Naive thymus-derived CD4-positive, alpha-beta T cell (primary cell): ENCODE results near the gene TMEM219. TPM values are rescaled to one million over a fixed set of nuclear protein-coding genes. Genes with fewer than 3 reads are reported as not detected.
"Not testable (repeated sequence)": the region's sequence is repeated elsewhere in the genome, so short reads cannot be mapped to it uniquely, and the experiment has no call there.

Experiments
- ATAC-seq: fragments of 150-1000 bp; cut with Tn5 transposase; 2 replicates; pipeline ENCODE4 v1.10.0; 2021; ENCODE audit warnings: mild to moderate bottlenecking, moderate library complexity
- CTCF ChIA-PET: fragments of 350-600 bp; sonication (Branson Sonifier 250); formaldehyde crosslinking; loops from one replicate; lab custom pipeline; 2021; ENCODE audit warnings: antibody characterized with exemption; lab: Charles Lee
- POLR2A ChIA-PET: fragments of 350-600 bp; sonication (Branson Sonifier 250); formaldehyde crosslinking; loops from one replicate; lab custom pipeline; 2021; ENCODE audit warnings: antibody characterized with exemption, inconsistent platforms; lab: Charles Lee
- DNase-seq, 9 donors: peaks; one replicate each; pipeline versions ENCODE4 v3.0.0 to v3.0.0-alpha.2; 2020 to 2022; ENCODE audit warnings: mixed read lengths in 1 of 9
- H3K27ac ChIP-seq: one replicate; pipeline ENCODE4 v1.7.0; 2013; ENCODE audit warnings: mild to moderate bottlenecking, low read depth, low read length, moderate library complexity
- H3K27me3 ChIP-seq, 2 donors: one replicate each; pipeline ENCODE4 v1.7.0; 2013; ENCODE audit warnings: low read length in 2 of 2, mild to moderate bottlenecking in 2 of 2, moderate library complexity in 2 of 2; ENCODE audit not compliant: control insufficient read depth in 2 of 2, insufficient read depth in 2 of 2
- H3K36me3 ChIP-seq, 3 experiments: 1 replicate in 2 of 3; 2 replicates in 1 of 3; pipeline ENCODE4 v1.7.0; 2013; ENCODE audit warnings: low read length in 3 of 3, mild to moderate bottlenecking in 3 of 3, moderate library complexity in 1 of 3; ENCODE audit not compliant: insufficient read depth in 3 of 3, control insufficient read depth in 2 of 3
- H3K4me1 ChIP-seq, 2 donors: one replicate each; pipeline ENCODE4 v1.7.0; 2013; ENCODE audit warnings: low read length in 2 of 2, mild to moderate bottlenecking in 2 of 2, moderate library complexity in 1 of 2; ENCODE audit not compliant: control insufficient read depth in 2 of 2, insufficient read depth in 2 of 2
- H3K4me3 ChIP-seq: 2 replicates; pipeline ENCODE4 v1.7.0; 2013; ENCODE audit warnings: mild to moderate bottlenecking, low read length
- H3K9me3 ChIP-seq, 3 experiments: 1 replicate in 2 of 3; 2 replicates in 1 of 3; pipeline ENCODE4 v1.7.0; 2013; ENCODE audit warnings: low read length in 3 of 3; ENCODE audit not compliant: control insufficient read depth in 2 of 3
- H3K27ac Mint-ChIP-seq, 9 donors: one replicate each; pipeline ENCODE4 v1.8.0; 2020 to 2022; ENCODE audit warnings: mixed read lengths in 9 of 9, mild to moderate bottlenecking in 8 of 9, moderate library complexity in 5 of 9, inconsistent platforms in 2 of 9
- H3K27me3 Mint-ChIP-seq, 5 donors: one replicate each; pipeline ENCODE4 v1.8.0; 2021 to 2022; ENCODE audit warnings: mixed read lengths in 5 of 5, mild to moderate bottlenecking in 1 of 5
- H3K36me3 Mint-ChIP-seq, 5 donors: one replicate each; pipeline ENCODE4 v1.8.0; 2020 to 2022; ENCODE audit warnings: mixed read lengths in 5 of 5, mild to moderate bottlenecking in 3 of 5, inconsistent platforms in 1 of 5
- H3K4me1 Mint-ChIP-seq, 7 donors: one replicate each; pipeline ENCODE4 v1.8.0; 2020 to 2022; ENCODE audit warnings: mixed read lengths in 7 of 7, mild to moderate bottlenecking in 3 of 7, inconsistent platforms in 1 of 7
- H3K4me3 Mint-ChIP-seq, 10 donors: one replicate each; pipeline ENCODE4 v1.8.0; 2020 to 2022; ENCODE audit warnings: mild to moderate bottlenecking in 10 of 10, mixed read lengths in 10 of 10, moderate library complexity in 6 of 10, inconsistent platforms in 2 of 10
- H3K9me3 Mint-ChIP-seq, 11 donors: one replicate each; pipeline ENCODE4 v1.8.0; 2020 to 2022; ENCODE audit warnings: mixed read lengths in 11 of 11, mild to moderate bottlenecking in 4 of 11, inconsistent platforms in 1 of 11, moderate library complexity in 1 of 11
- intact Hi-C, 2 donors: fragments of 100-400 bp; cut with micrococcal nuclease; formaldehyde crosslinking; loops; one replicate each; pipeline ENCODE4 v1.15.1; 2023
- polyA plus RNA-seq, 2 donors: library from polyadenylated mRNA; unstranded; fragments of 300-500 nt; fragmentation: Illumina TruSeq; gene quantifications; one replicate each; pipeline ENCODE4 v1.2.3, GENCODE V29; 2021
- total RNA-seq, 6 experiments: library from RNA in 5 of 6; stranded (reverse) in 5 of 6; gene quantifications; 1 replicate in 5 of 6; 2 replicates in 1 of 6; pipeline ENCODE4 v1.2.3 and lab custom pipeline; 2021 to 2026

TMEM219 gene
- total and polyA plus RNA-seq, 7 experiments from 2014 or later = 64.3 to 212 (median 85.1) TPM

DNA sequence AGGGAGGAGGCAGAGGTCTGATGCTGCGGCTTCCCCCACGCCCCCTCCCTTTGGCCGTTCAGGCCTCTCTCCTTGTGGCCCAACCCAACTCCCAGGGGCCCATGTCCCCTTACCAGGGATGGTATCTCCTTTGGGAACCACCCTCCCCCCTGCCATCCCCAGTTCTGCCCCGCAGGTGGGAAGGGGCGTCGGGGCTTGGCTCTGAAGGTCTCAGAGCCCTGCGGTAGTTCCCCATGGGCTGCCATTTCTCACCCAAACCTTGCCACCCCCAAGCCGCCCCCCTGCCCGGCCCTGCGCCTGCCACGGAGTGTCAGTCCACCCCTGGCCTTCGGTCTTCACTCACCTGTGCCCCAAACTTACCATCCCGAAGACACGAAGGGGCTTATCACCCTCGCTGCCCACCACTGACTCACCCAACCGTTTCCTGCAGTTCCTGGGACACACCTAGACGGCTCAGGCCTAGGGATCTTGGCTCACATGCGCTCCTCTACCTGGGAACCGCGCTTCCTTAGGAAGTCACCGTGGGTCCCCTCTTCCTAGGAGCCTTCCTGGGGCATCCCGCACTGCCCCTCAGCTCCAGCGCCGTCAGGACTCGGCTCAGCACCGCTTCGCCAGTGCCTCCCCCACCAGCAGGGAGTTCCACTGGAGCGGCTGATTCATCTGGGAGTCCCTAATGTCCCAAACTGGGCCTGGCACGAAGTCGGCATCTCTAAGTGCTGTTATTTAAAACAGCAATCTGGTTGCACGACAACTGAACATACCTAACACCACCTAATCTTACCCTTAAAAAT, 50.0 kb downstream of the TMEM219 start:
- no peaks in the 10 kb centered on the region for H3K36me3 Mint-ChIP-seq
- peaks cover 4 to 11% (median 5%) of the 10 kb centered on the region in 7 donors for H3K4me1 Mint-ChIP-seq
- ATAC-seq = no peak
- H3K4me1 ChIP-seq = peaks cover 8 to 10% of the 10 kb centered on the region in 2 donors
- ChIA-PET CTCF (interaction anchor here (0.7 kb wide), 1 partner anchor 185 kb away, joined by 4 read pairs; no protein-coding TSS in a partner anchor), POLR2A (no interaction called here)
- H3K27me3 Mint-ChIP-seq = peaks cover 0 to 45% (median 6%) of the 10 kb centered on the region in 5 donors
- peak overlapping the region in 3 of 9 donors; percentile 9 to 84 (median 16) for H3K27ac Mint-ChIP-seq
- intact Hi-C loops = no loop called here
- H3K4me3 Mint-ChIP-seq = peak overlapping the region; percentile 74 to 90 (median 80)
- no peak for DNase-seq
- H3K9me3 Mint-ChIP-seq = no peaks in the 10 kb centered on the region
- peak overlapping the region; percentile 30 for H3K4me3 ChIP-seq
- H3K36me3 ChIP-seq = no peaks in the 10 kb centered on the region
- H3K27me3 ChIP-seq = peaks cover 0 to 8% of the 10 kb centered on the region in 2 donors
- H3K27ac ChIP-seq = no peak overlapping the region
- no peaks in the 10 kb centered on the region for H3K9me3 ChIP-seq

DNA sequence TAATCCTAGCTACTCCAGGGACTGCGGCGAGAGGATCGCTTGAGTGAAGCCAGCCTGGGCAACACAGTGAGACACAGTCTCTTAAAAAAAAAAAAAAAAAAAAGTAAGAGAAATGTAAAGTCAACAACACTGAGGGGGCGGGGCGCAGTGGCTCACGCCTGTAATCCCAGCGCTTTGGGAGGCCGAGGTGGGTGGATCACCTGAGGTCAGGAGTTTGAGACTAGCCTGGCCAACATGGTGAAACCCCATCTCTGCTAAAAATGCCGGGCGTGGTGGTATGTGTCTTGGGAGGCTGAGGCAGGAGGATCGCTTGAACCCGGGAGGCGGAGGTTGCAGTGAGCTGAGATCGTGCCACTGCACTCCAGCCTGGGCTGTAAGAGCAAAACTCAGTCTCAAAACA, 50.7 kb downstream of the TMEM219 start:
- Mint-ChIP-seq H3K4me3 (peak overlapping the region in 5 of 10 donors; percentile 32 to 87 (median 74)), H3K27me3 (peaks cover 0 to 48% (median 6%) of the 10 kb centered on the region in 5 donors), H3K4me1 (peaks cover 4 to 11% (median 5%) of the 10 kb centered on the region in 7 donors)
- DNase-seq, H3K4me1 ChIP-seq, H3K9me3 Mint-ChIP-seq, H3K27me3 ChIP-seq, H3K27ac Mint-ChIP-seq, H3K36me3 ChIP-seq, POLR2A ChIA-PET, H3K4me3 ChIP-seq, H3K36me3 Mint-ChIP-seq, ATAC-seq, H3K27ac ChIP-seq, intact Hi-C loops, H3K9me3 ChIP-seq: not testable (repeated sequence)
- CTCF ChIA-PET = interaction anchor here (0.6 to 0.7 kb wide), 3 partner anchors 31 to 390 kb away, joined by 3 to 4 read pairs (median 4); no protein-coding TSS in a partner anchor

DNA sequence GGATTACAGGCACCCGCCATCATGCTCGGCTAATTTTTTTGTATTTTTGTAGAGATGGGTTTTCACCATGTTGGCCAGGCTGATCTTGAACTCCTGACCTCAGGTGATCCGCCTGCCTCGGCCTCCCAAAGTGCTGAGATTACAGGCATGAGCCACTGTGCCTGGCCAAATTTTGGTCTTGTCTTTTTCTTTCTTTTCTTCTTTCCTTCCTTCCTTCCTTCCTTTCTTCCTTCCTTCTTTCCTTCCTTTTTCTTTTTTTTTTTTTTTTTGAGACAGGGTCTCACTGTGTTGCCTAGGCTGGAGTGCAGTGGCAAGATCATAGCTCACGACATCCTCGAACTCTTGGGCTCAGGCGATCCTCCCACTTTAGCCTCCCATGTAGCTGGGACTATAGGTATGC, 53.6 kb downstream of the TMEM219 start:
- H3K4me3 ChIP-seq, H3K27ac ChIP-seq, H3K27me3 ChIP-seq, H3K9me3 Mint-ChIP-seq, H3K9me3 ChIP-seq, CTCF ChIA-PET, H3K4me1 ChIP-seq, H3K36me3 ChIP-seq, DNase-seq, ATAC-seq, H3K4me3 Mint-ChIP-seq, intact Hi-C loops, H3K36me3 Mint-ChIP-seq: not testable (repeated sequence)
- H3K27ac Mint-ChIP-seq = peak overlapping the region in 1 of 9 donors; percentile 56
- peaks cover 0 to 42% (median 6%) of the 10 kb centered on the region in 5 donors for H3K27me3 Mint-ChIP-seq
- POLR2A ChIA-PET = interaction anchor here (0.7 to 1.1 kb wide), 3 partner anchors 27 to 353 kb away, joined by 3 read pairs; no protein-coding TSS in a partner anchor
- peaks cover 4 to 11% (median 6%) of the 10 kb centered on the region in 7 donors for H3K4me1 Mint-ChIP-seq

DNA sequence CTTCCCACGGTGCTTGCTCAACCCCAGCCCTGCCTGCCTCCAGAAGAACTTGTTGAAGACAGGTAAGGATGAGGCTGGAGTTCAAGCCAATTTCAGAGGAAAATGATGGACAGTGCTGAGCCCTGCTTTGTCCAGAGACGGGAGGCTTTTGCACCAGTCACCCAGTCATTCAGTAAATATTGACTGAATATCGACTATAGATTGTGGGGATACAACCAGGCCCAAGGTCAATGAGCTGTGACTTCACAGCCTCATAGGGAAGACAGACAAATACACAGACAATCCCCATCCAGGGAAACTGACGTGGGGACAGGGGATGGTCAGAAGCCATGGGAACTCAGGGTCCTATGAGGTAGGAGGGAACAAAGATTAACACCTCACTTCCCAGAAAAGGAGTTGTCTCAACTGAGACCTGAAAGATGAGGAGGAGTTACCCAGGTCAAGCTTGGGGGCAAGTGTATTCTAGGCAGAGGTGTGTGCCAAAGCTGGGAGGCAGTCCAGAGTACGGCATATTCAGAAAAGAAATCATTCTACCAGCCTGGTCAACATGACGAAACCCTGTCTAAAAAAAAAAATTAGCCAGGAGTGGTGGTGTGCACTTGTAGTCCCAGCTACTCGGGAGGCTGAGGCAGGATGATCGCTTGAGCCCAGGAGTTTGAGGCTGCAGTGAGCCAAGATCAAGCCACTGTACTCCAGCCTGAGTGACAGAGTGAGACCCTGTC, 54.8 kb downstream of the TMEM219 start:
- intact Hi-C loops = no loop called here
- no peaks in the 10 kb centered on the region for H3K36me3 Mint-ChIP-seq
- DNase-seq (no peak), ATAC-seq (no peak)
- H3K27ac Mint-ChIP-seq = no peak overlapping the region
- peaks cover 0 to 3% (median 0%) of the 10 kb centered on the region in 11 donors for H3K9me3 Mint-ChIP-seq
- CTCF ChIA-PET = interaction anchor here (1.6 kb wide), 1 partner anchor 316 kb away, joined by 5 read pairs; no protein-coding TSS in a partner anchor
- Histone ChIP-seq H3K4me1 (peaks cover 7 to 8% of the 10 kb centered on the region in 2 donors), H3K27ac (no peak overlapping the region), H3K27me3 (peaks cover 0 to 4% of the 10 kb centered on the region in 2 donors), H3K9me3 (no peaks in the 10 kb centered on the region), H3K4me3 (no peak overlapping the region), H3K36me3 (no peaks in the 10 kb centered on the region)
- peaks cover 0 to 43% (median 5%) of the 10 kb centered on the region in 5 donors for H3K27me3 Mint-ChIP-seq
- peaks cover 9 to 19% (median 14%) of the 10 kb centered on the region in 7 donors for H3K4me1 Mint-ChIP-seq
- POLR2A ChIA-PET = interaction anchor here (1.1 kb wide), 1 partner anchor 354 kb away, joined by 3 read pairs; no protein-coding TSS in a partner anchor
- H3K4me3 Mint-ChIP-seq = no peak overlapping the region

DNA sequence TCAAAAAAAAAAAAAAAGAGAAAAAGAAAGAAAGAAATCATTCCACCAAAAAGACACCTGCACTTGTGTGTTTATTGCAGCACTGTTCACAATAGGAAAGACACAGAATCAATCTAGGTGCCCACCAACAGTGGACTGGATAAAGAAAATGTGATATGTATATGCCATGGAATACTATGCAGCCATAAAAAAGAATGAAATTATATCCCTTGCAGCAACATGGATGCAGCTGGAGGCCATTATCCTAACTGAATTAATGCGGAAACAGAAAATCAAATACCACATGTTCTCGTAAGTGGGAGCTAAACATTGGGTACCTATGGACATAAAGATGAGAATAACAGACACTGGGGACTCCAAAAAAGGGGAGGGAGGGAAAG, 55.4 kb downstream of the TMEM219 start:
- Mint-ChIP-seq H3K36me3 (no peaks in the 10 kb centered on the region), H3K9me3 (peaks cover 0 to 3% (median 0%) of the 10 kb centered on the region in 11 donors), H3K4me3 (no peak overlapping the region), H3K27ac (no peak overlapping the region), H3K4me1 (peaks cover 5 to 17% (median 10%) of the 10 kb centered on the region in 7 donors), H3K27me3 (peaks cover 0 to 37% (median 0%) of the 10 kb centered on the region in 5 donors)
- Histone ChIP-seq H3K36me3 (no peaks in the 10 kb centered on the region), H3K27ac (no peak overlapping the region), H3K27me3 (peaks cover 0 to under 1% of the 10 kb centered on the region in 2 donors), H3K4me1 (peaks cover 8% of the 10 kb centered on the region in 2 donors), H3K4me3 (no peak overlapping the region), H3K9me3 (no peaks in the 10 kb centered on the region)
- intact Hi-C loops = no loop called here
- ChIA-PET POLR2A (no interaction called here), CTCF (interaction anchor here (0.6 to 1.6 kb wide), 2 partner anchors 15 to 317 kb away, joined by 3 to 5 read pairs; no protein-coding TSS in a partner anchor)
- DNase-seq = no peak
- no peak for ATAC-seq

DNA sequence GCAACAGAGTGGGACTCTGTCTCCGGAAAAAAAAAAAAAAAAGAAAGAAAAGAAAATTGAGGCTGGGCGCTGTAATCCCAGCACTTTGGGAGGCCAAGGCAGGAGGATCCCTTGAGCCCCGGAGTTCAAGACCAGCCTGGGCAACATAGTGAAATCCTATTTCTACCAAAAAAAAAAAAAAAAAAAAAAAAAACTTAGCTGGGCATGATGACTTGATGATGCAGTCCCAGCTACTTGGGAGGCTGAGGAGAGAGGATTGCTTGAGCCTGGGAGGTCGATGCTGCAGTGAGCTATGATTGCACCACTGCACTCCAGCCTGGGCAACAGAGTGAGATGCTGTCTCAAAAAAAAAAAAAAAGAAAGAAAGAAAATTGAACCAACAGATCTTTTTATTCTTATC, 56.1 kb downstream of the TMEM219 start:
- H3K27ac ChIP-seq, H3K36me3 ChIP-seq, H3K4me1 ChIP-seq, H3K4me3 Mint-ChIP-seq, DNase-seq, intact Hi-C loops, H3K36me3 Mint-ChIP-seq, H3K4me3 ChIP-seq, ATAC-seq, H3K9me3 ChIP-seq, H3K9me3 Mint-ChIP-seq, H3K27ac Mint-ChIP-seq, H3K27me3 ChIP-seq: not testable (repeated sequence)
- ChIA-PET CTCF (interaction anchor here (0.6 to 1.6 kb wide), 3 partner anchors 15 to 333 kb away, joined by 3 to 5 read pairs (median 3); no protein-coding TSS in a partner anchor), POLR2A (interaction anchor here (0.8 kb wide), 1 partner anchor 371 kb away, joined by 3 read pairs; no protein-coding TSS in a partner anchor)
- Mint-ChIP-seq H3K4me1 (peaks cover 5 to 17% (median 10%) of the 10 kb centered on the region in 7 donors), H3K27me3 (peaks cover 0 to 31% (median 0%) of the 10 kb centered on the region in 5 donors)
